Astrocyte of the spinal cord (primary cell): ENCODE results near the gene PGAP1.
A peak's percentile ranks its signal among the peaks of the same experiment; 100 is the strongest.

Source experiments
- DNase-seq: peaks from one replicate; pipeline ENCODE4 v3.0.0; 2011; ENCODE audit warnings: low read depth, low spot score
- H3K4me3 ChIP-seq: 2 replicates; pipeline ENCODE4 v1.5.1; 2011; ENCODE audit warnings: low read depth, mild to moderate bottlenecking, low read length, moderate library complexity
- CTCF ChIP-seq: IDR thresholded peaks from 2 replicates; pipeline ENCODE4 v1.5.1; 2012; ENCODE audit warnings: low read depth, mild to moderate bottlenecking, low read length, inconsistent platforms
- in situ Hi-C: cut with HindIII; loops from 2 replicates; pipeline ENCODE4 v1.10.0; 2017; ENCODE audit warnings: low sequenced_read_pairs

The PGAP1 gene

DNA sequence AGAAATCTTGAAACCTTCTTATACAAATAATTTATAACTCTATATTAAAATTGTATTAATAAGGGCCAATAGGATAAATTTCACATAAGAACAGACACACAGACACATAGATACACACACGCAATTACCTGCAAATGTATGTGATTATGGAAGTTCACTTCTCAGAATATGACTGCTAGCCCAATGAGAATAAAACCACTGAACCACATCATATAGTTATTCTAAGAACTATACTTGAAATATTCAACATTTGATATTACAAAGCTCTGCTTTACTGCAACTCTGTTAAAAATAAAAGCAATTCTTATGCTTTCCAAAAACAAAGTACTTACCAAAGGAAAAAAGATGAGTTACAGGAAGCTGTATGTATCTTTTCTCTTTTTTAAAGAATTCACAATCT is 51.1 kb downstream of the PGAP1 start:
- in situ Hi-C loops = no loop called here

GRCh38 chr2:196873511-196873910 is 53.0 kb downstream of the PGAP1 start:
- no peak overlapping the region for H3K4me3 ChIP-seq
- TF ChIP-seq CTCF = no peak
- no peak for DNase-seq
- in situ Hi-C loops = no loop called here

More for the DNA sequence above, 51.1 kb downstream of the PGAP1 start:
- no peak overlapping the region for H3K4me3 ChIP-seq
- no peak for TF ChIP-seq CTCF
- DNase-seq = no peak

- TF ChIP-seq CTCF = no peak
Observed at GRCh38 chr2:196854629-196855028, 71.9 kb downstream of the PGAP1 start.

DNA sequence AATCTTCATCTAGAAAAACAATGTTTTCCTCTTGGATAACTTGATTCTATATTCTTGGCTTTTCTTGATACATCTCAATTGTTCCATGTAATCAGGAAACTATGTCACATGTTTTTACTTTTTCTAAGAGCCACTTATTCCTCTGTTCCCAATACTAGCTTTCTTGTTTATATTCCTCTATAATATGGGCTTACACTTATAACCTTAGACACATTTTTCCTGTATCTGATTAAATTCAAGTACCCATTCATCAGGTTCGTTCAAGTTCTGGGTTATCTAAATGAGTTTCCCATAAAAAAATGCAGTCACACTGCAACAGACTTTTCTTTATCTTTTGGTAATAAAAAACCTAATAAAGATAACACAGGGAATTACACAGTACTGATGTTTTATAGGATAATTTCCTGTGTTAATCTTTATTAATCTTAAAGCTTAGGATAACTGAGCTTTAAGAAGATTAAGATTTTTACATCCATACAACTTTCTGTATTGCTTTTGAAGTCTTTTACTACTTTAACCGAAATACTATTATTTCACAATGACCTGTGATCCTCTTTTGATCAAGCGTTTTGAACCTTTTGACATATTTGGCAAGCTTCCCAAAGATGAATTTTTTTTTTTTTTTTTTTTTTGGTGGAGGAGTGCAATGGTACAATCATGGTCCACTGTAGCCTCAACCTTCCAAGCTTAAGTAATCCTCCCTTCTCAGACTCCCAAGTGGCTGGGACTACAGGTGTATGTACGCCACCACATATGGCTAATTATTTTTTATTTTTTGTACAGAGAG is 73.0 kb downstream of the PGAP1 start:
- H3K4me3 ChIP-seq = no peak overlapping the region
- no peak for DNase-seq
- in situ Hi-C loops = no loop called here
- TF ChIP-seq CTCF = no peak

More at GRCh38 chr2:196854629-196855028, 71.9 kb downstream of the PGAP1 start:
- in situ Hi-C loops = no loop called here
- no peak overlapping the region for H3K4me3 ChIP-seq
- no peak for DNase-seq

GRCh38 chr2:196851088-196851487 is 75.4 kb downstream of the PGAP1 start:
- in situ Hi-C loops = no loop called here
- H3K4me3 ChIP-seq = no peak overlapping the region
- TF ChIP-seq CTCF = no peak
- no peak for DNase-seq

DNA sequence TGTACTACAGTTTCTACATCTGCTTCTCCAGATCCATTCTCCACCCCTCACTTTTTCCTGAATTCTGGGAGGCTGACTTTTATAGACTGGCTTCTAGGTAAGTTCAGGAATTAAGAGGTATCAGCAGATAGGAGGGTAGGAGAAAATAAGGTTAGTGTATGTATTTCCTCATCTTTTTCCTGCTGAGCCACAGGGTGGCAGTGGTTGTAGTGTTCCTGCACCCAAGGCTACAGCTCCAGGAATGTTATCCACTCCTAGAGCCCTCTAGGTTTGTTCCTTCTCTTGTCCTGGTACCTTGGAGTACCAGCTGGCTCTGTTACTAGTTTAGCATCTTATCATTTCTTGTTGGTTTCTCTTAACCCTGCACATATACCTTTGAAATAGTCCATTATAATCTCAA is 76.6 kb downstream of the PGAP1 start:
- DNase-seq = peak; percentile 43
- no peak overlapping the region for H3K4me3 ChIP-seq
- in situ Hi-C loops = no loop called here
- TF ChIP-seq CTCF = peak; percentile 59
